ENCODE results near the gene TAF6. TPM values are rescaled to one million over a fixed set of nuclear protein-coding genes. Genes with fewer than 3 reads are reported as not detected.
A peak's percentile ranks its signal among the peaks of the same experiment; 100 is the strongest.
"Not testable (repeated sequence)": the region's sequence is repeated elsewhere in the genome, so short reads cannot be mapped to it uniquely, and the experiment has no call there.

The TAF6 gene
- total RNA-seq, 4 donors from 2014 or later = 18.0 to 581 (median 43.9) TPM

GRCh38 chr7:100132126-100132525, 13.0 kb upstream of the TAF6 start:
- no peak for TF ChIP-seq POLR2AphosphoS5 (IDR thresholded peaks at IDR 0.05)
- TF ChIP-seq CTCF (IDR thresholded peaks at IDR 0.05) = no peak
- no peak for TF ChIP-seq POLR2A (IDR thresholded peaks at IDR 0.05)
- no peak for TF ChIP-seq EP300 (IDR thresholded peaks at IDR 0.05; ENCODE audit: low read depth)
- H3K9me3 ChIP-seq = no peaks in the 10 kb centered on the region
- H3K36me3 ChIP-seq = no peaks in the 10 kb centered on the region
- intact Hi-C loops (cut with DNase I; ENCODE audit: low total_unique reads) = loop anchor here (5.0 kb wide), 1 partner anchor 90 kb away; no protein-coding TSS in a partner anchor
- no peaks in the 10 kb centered on the region for H3K27me3 ChIP-seq
- 48 to 60% methylated on average over 5 to 7 of the region's 7 CpGs for WGBS, 2 donors (ENCODE audit: low coverage in 1 of 2)
- DNase-seq = no peak
- no peak overlapping the region for H3K27ac ChIP-seq
- in situ Hi-C loops (cut with MboI; ENCODE audit: low pct_ligation_motif_present in 1 of 4, low pct_unique_long_range_greater_than_20kb in 1 of 4, low sequenced_read_pairs in 3 of 4) = loop anchor here in 1 of 4 donors (5.0 kb wide), 1 partner anchor 85 kb away; the partner anchor contains the start of gene PVRIG
- H3K4me3 ChIP-seq = no peak overlapping the region
- peaks cover 6 to 37% (median 21%) of the 10 kb centered on the region in 4 donors for H3K4me1 ChIP-seq

GRCh38 chr7:100130608-100131453, 11.7 kb upstream of the TAF6 start:
- peak overlapping the region; percentile 42 to 75 (median 56) for H3K27ac ChIP-seq
- TF ChIP-seq EP300 (IDR thresholded peaks at IDR 0.05; ENCODE audit: low read depth) (no peak), CTCF (IDR thresholded peaks at IDR 0.05) (peak; percentile 87 to 96 (median 87))
- no peaks in the 10 kb centered on the region for H3K27me3 ChIP-seq
- peak overlapping the region in 2 of 4 donors; percentile 17 to 41 for H3K4me3 ChIP-seq
- WGBS, 2 donors (ENCODE audit: low coverage in 1 of 2) = 1 to 9% methylated on average over 17 to 24 of the region's 24 CpGs
- in situ Hi-C loops (cut with MboI; ENCODE audit: low pct_ligation_motif_present in 1 of 4, low pct_unique_long_range_greater_than_20kb in 1 of 4, low sequenced_read_pairs in 3 of 4) = loop anchor here in 1 of 4 donors (5.0 kb wide), 1 partner anchor 86 kb away; the partner anchor contains the start of gene PVRIG
- no peaks in the 10 kb centered on the region for H3K36me3 ChIP-seq
- H3K4me1 ChIP-seq = peaks cover 6 to 43% (median 25%) of the 10 kb centered on the region in 4 donors
- DNase-seq = peak; percentile 90
- H3K9me3 ChIP-seq = no peaks in the 10 kb centered on the region
- intact Hi-C loops (cut with DNase I; ENCODE audit: low total_unique reads) = loop anchor here (5.0 kb wide), 1 partner anchor 91 kb away; no protein-coding TSS in a partner anchor

- not testable (repeated sequence) for H3K9me3 ChIP-seq, H3K4me3 ChIP-seq, DNase-seq, H3K36me3 ChIP-seq, H3K27me3 ChIP-seq
- Histone ChIP-seq H3K27ac (peak overlapping the region; percentile 42 to 75 (median 56)), H3K4me1 (peaks cover 6 to 49% (median 32%) of the 10 kb centered on the region in 4 donors)
- WGBS, 2 donors (ENCODE audit: low coverage in 1 of 2) = 94% methylated on average over 1 of the region's 1 CpG; no CpG with 5 or more reads in 1 of the 2 donors
- intact Hi-C loops (cut with DNase I; ENCODE audit: low total_unique reads) = loop anchor here (5.0 kb wide), 1 partner anchor 92 kb away; no protein-coding TSS in a partner anchor
- in situ Hi-C loops (cut with MboI; ENCODE audit: low pct_ligation_motif_present in 1 of 4, low pct_unique_long_range_greater_than_20kb in 1 of 4, low sequenced_read_pairs in 3 of 4) = loop anchor here in 1 of 4 donors (5.0 kb wide), 1 partner anchor 87 kb away; the partner anchor contains the start of gene PVRIG
Measured at GRCh38 chr7:100130220-100130607, 11.1 kb upstream of the TAF6 start.

- TF ChIP-seq POLR2AphosphoS5 (IDR thresholded peaks at IDR 0.05) = no peak
- TF ChIP-seq POLR2A (IDR thresholded peaks at IDR 0.05) = no peak
- no peak for TF ChIP-seq CTCF (IDR thresholded peaks at IDR 0.05)
- TF ChIP-seq EP300 (IDR thresholded peaks at IDR 0.05; ENCODE audit: low read depth) = no peak
- Histone ChIP-seq H3K4me3 (no peak overlapping the region), H3K27me3 (no peaks in the 10 kb centered on the region), H3K9me3 (no peaks in the 10 kb centered on the region), H3K27ac (peak overlapping the region in 3 of 4 donors; percentile 95 to 96 (median 95)), H3K4me1 (peaks cover 6 to 61% (median 44%) of the 10 kb centered on the region in 4 donors), H3K36me3 (no peaks in the 10 kb centered on the region)
- intact Hi-C loops (cut with DNase I; ENCODE audit: low total_unique reads) = loop anchor here (2.0 to 5.0 kb wide), 2 partner anchors 41 to 146 kb away; partner anchors contain the start of gene COPS6
- no peak for DNase-seq
- in situ Hi-C loops (cut with MboI; ENCODE audit: low pct_ligation_motif_present in 1 of 4, low pct_unique_long_range_greater_than_20kb in 1 of 4, low sequenced_read_pairs in 3 of 4) = no loop called here
- WGBS, 2 donors (ENCODE audit: low coverage in 1 of 2) = 45% methylated on average over 1 of the region's 1 CpG; no CpG with 5 or more reads in 1 of the 2 donors
Measured at GRCh38 chr7:100128637-100128963, 9.4 kb upstream of the TAF6 start.

Data from transverse colon (tissue), 4 donors.